Measurements from ENCODE around the gene PANK1. TPM values are rescaled to one million over a fixed set of nuclear protein-coding genes. Genes with fewer than 3 reads are reported as not detected.

PANK1 gene
- polyA plus RNA-seq, 2 donors = 1.5 to 2.6 TPM

DNA sequence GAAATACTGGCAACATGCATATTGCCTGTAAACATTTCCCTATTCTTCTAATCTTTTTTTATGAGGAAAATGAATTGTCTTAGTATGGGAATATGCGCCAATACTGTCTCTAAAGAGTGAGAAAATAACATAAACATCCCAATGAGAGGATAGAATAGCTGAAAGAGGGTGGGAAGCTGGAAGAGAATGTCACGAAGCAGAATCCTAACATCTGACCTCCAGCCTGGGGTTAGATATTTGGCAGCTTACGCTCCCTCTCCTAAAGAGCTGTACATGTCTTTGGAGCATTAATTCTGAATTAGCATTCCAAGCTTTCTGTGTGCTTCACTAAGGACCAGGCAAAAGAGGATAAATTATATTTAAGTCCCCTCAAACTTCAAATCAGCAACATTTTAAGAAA, 78.0 kb downstream of the PANK1 start:
- no peaks in the 10 kb centered on the region for H3K4me1 ChIP-seq (ENCODE audit: control insufficient read depth in 2 of 2, insufficient read depth in 2 of 2, low read length in 1 of 2)
- H3K27me3 ChIP-seq (ENCODE audit: control insufficient read depth in 1 of 2, insufficient read depth in 2 of 2, low read length in 2 of 2) = no peaks in the 10 kb centered on the region
- H3K27ac ChIP-seq (ENCODE audit: low read depth in 2 of 2, low read length in 1 of 2) = no peak overlapping the region
- no peaks in the 10 kb centered on the region for H3K9me3 ChIP-seq (ENCODE audit: control insufficient read depth in 2 of 2, insufficient read depth in 1 of 2, low read depth in 1 of 2, low read length in 1 of 2)
- WGBS, 2 donors = 60 to 80% methylated on average over 3 of the region's 3 CpGs
- no peaks in the 10 kb centered on the region for H3K36me3 ChIP-seq (ENCODE audit: control insufficient read depth in 2 of 2, insufficient read depth in 2 of 2, low read length in 1 of 2)
- H3K4me3 ChIP-seq (ENCODE audit: low read depth in 1 of 2, low read length in 2 of 2) = no peak overlapping the region

DNA sequence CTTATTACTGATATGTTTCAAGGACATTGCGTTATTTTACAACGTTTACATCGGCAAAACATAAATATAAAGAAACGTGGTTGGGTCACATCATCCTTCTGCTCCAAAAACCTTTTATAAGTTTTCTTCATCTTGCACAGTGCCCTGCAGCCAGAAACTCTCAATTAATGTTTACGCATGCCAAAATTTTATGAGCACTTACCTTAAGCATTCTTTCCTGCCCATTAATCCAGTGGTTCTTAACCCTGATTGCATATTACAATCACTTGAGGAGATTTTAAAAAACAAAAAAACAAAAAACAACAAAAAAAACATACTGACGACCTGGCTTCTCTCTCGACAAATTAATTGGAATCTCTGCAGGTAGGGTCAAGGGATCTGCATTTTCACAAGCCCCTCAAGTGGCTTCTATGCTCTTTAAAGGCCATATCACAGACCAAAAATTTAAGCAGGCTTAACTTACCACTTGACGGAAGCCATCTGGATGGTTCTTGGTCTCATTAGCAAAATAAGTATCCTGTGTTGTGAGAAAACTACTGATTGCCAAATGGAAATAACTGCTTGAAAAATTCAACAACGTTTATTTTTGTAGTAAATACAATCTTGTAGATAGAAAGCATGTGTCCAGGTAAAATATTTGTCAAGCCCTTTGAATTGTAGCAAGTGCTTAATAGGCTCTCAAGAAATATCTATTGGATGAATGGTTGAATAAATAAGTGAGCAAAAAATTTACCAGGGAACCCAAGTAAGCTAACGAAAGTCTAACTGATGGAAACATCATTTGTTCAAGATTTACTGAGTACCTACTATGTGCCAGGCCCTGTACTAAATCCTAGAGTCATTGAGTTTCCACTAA, 78.7 kb downstream of the PANK1 start:
- H3K4me1 ChIP-seq (ENCODE audit: control insufficient read depth in 2 of 2, insufficient read depth in 2 of 2, low read length in 1 of 2) = no peaks in the 10 kb centered on the region
- no peak overlapping the region for H3K4me3 ChIP-seq (ENCODE audit: low read depth in 1 of 2, low read length in 2 of 2)
- no peak overlapping the region for H3K27ac ChIP-seq (ENCODE audit: low read depth in 2 of 2, low read length in 1 of 2)
- no peaks in the 10 kb centered on the region for H3K9me3 ChIP-seq (ENCODE audit: control insufficient read depth in 2 of 2, insufficient read depth in 1 of 2, low read depth in 1 of 2, low read length in 1 of 2)
- H3K36me3 ChIP-seq (ENCODE audit: control insufficient read depth in 2 of 2, insufficient read depth in 2 of 2, low read length in 1 of 2) = no peaks in the 10 kb centered on the region
- H3K27me3 ChIP-seq (ENCODE audit: control insufficient read depth in 1 of 2, insufficient read depth in 2 of 2, low read length in 2 of 2) = no peaks in the 10 kb centered on the region
- WGBS, 2 donors = 64% methylated on average over 10 of the region's 10 CpGs

DNA sequence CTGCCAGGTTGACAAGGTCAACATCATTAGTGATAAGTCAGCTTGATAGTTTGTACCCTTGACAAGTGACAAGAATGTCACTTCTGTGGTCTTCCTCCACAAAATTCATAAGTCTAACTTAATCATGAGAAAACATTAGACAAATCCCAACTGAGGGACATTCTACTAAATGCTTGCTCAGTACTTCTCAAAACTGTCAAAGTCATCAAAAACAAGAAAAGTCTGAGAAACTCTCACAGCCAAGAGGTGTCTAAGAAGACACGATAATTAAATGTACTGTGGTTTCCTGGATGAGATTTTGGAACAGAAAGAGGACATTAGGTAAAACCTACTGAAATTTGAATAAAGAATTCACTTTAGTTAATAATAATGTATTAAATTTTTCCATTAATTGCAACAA, 79.9 kb downstream of the PANK1 start:
- H3K27me3 ChIP-seq (ENCODE audit: control insufficient read depth in 1 of 2, insufficient read depth in 2 of 2, low read length in 2 of 2) = no peaks in the 10 kb centered on the region

DNA sequence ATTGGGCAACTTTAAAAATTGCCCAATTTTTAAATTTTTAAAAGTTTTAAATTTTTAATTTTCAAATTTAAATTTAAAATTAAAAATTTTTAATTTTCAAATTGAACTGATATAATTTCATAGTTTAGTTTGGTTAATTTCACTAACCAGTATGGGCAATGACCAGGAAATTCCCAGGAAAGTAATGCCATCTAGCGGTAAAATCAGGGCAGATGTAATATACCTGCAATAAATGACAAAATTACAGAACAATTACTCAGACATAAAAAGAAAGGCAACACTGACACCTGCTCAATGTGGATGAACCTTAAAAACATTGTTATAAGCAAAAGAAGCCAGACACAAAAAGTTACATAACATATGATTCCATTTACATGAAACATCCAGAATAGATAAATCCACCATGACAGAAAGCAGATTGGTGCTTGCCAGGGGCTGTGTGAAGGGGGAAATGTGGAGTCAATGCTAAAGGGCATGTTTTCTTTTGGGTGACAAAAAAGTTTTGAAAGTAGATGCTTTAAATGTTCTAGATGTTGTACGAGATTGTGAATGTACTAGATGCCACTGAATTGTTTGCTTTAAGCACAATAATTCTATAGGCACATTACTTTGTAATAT, 81.1 kb downstream of the PANK1 start:
- no peaks in the 10 kb centered on the region for H3K4me1 ChIP-seq (ENCODE audit: control insufficient read depth in 2 of 2, insufficient read depth in 2 of 2, low read length in 1 of 2)
- H3K27me3 ChIP-seq (ENCODE audit: control insufficient read depth in 1 of 2, insufficient read depth in 2 of 2, low read length in 2 of 2) = no peaks in the 10 kb centered on the region
- H3K27ac ChIP-seq (ENCODE audit: low read depth in 2 of 2, low read length in 1 of 2) = no peak overlapping the region
- H3K9me3 ChIP-seq (ENCODE audit: control insufficient read depth in 2 of 2, insufficient read depth in 1 of 2, low read depth in 1 of 2, low read length in 1 of 2) = no peaks in the 10 kb centered on the region
- WGBS, 2 donors = 8 to 14% methylated on average over 2 of the region's 2 CpGs
- no peaks in the 10 kb centered on the region for H3K36me3 ChIP-seq (ENCODE audit: control insufficient read depth in 2 of 2, insufficient read depth in 2 of 2, low read length in 1 of 2)
- no peak overlapping the region for H3K4me3 ChIP-seq (ENCODE audit: low read depth in 1 of 2, low read length in 2 of 2)

More for the DNA sequence above, 79.9 kb downstream of the PANK1 start:
- Histone ChIP-seq H3K9me3 (ENCODE audit: control insufficient read depth in 2 of 2, insufficient read depth in 1 of 2, low read depth in 1 of 2, low read length in 1 of 2) (no peaks in the 10 kb centered on the region), H3K4me3 (ENCODE audit: low read depth in 1 of 2, low read length in 2 of 2) (no peak overlapping the region), H3K4me1 (ENCODE audit: control insufficient read depth in 2 of 2, insufficient read depth in 2 of 2, low read length in 1 of 2) (no peaks in the 10 kb centered on the region), H3K36me3 (ENCODE audit: control insufficient read depth in 2 of 2, insufficient read depth in 2 of 2, low read length in 1 of 2) (no peaks in the 10 kb centered on the region), H3K27ac (ENCODE audit: low read depth in 2 of 2, low read length in 1 of 2) (no peak overlapping the region)
- WGBS, 2 donors = 68 to 69% methylated on average over 1 of the region's 1 CpG

DNA sequence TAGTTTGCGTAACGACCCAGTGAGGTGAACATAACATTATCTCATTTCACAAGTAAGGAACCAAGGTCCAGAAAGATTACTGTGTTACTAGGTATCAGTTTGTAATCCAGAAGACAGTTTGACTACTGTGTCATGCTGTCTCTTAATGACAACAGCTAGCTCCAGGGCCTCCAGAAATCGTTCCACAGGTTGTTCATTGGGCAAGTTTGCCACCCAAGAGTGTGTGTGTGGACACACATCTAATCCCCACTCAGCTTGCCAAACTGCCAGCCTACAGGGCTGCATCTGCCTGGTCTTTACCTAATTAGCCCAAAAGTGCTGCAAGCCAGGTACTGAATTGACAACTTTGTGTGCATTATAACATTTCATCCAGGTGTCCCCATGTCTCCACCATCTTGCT, 81.7 kb downstream of the PANK1 start:
- Histone ChIP-seq H3K4me1 (ENCODE audit: control insufficient read depth in 2 of 2, insufficient read depth in 2 of 2, low read length in 1 of 2) (no peaks in the 10 kb centered on the region), H3K4me3 (ENCODE audit: low read depth in 1 of 2, low read length in 2 of 2) (no peak overlapping the region), H3K9me3 (ENCODE audit: control insufficient read depth in 2 of 2, insufficient read depth in 1 of 2, low read depth in 1 of 2, low read length in 1 of 2) (no peaks in the 10 kb centered on the region), H3K27me3 (ENCODE audit: control insufficient read depth in 1 of 2, insufficient read depth in 2 of 2, low read length in 2 of 2) (no peaks in the 10 kb centered on the region), H3K36me3 (ENCODE audit: control insufficient read depth in 2 of 2, insufficient read depth in 2 of 2, low read length in 1 of 2) (no peaks in the 10 kb centered on the region), H3K27ac (ENCODE audit: low read depth in 2 of 2, low read length in 1 of 2) (no peak overlapping the region)
- 91% methylated on average over 3 of the region's 3 CpGs for WGBS, 2 donors

DNA sequence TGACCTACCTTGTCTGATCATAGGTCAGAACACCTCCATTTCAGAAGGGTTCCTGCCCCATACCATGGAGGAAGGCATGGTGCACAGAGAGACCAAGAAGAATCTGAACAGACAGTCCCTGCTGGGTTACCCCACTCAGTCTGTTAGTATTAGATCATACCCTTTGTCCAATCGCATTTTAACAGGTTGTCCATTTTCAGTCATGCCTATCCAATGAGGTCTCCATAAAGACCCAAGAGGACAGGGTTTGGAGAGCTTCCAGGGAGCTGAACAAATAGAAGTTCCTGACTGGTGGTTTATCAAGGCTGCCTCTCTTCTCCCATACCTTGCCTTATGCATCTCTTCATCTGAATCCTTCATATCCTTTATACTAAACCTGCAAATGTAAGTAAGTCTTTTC, 88.4 kb downstream of the PANK1 start:
- H3K4me3 ChIP-seq (ENCODE audit: low read depth in 1 of 2, low read length in 2 of 2) = no peak overlapping the region
- H3K27ac ChIP-seq (ENCODE audit: low read depth in 2 of 2, low read length in 1 of 2) = no peak overlapping the region
- no peaks in the 10 kb centered on the region for H3K9me3 ChIP-seq (ENCODE audit: control insufficient read depth in 2 of 2, insufficient read depth in 1 of 2, low read depth in 1 of 2, low read length in 1 of 2)
- no peaks in the 10 kb centered on the region for H3K27me3 ChIP-seq (ENCODE audit: control insufficient read depth in 1 of 2, insufficient read depth in 2 of 2, low read length in 2 of 2)
- WGBS, 2 donors = 87 to 88% methylated on average over 1 of the region's 1 CpG
- H3K36me3 ChIP-seq (ENCODE audit: control insufficient read depth in 2 of 2, insufficient read depth in 2 of 2, low read length in 1 of 2) = no peaks in the 10 kb centered on the region
- H3K4me1 ChIP-seq (ENCODE audit: control insufficient read depth in 2 of 2, insufficient read depth in 2 of 2, low read length in 1 of 2) = no peaks in the 10 kb centered on the region

DNA sequence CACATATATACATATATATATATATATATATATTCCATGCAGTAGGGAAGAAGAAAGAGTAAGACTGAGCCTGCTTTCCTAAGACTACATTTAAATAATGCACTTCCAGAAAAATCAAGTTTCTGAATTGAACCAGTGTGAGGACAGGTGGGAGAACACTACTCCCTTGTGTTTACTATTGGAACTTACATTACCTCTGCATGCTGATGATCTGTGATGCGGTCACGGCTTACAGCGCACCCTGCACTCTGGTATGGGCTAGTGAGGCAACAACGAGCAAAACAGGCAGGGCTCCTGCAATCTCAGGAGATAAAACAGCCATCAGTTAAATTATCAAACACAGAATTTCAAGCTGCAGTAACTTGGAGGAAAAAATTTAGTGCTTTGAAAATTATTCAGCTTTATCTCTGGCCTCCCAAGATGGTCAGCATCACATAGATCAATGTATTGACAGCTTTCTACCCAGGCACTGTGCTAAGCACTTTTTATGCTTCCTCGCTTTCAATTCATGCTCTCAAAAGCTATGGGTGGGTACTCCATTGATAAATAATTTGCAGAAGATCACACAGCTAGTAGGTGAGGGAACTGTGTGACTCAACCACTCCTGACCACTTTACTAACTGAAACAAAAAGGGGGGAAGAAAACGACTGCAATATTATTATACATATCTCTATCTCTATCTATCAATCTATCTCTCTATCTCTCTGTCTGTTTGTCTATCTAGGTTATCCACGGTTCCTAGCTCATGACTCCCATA, 89.2 kb downstream of the PANK1 start:
- H3K4me3 ChIP-seq (ENCODE audit: low read depth in 1 of 2, low read length in 2 of 2) = no peak overlapping the region
- WGBS, 2 donors = 78 to 88% methylated on average over 7 of the region's 7 CpGs

DNA sequence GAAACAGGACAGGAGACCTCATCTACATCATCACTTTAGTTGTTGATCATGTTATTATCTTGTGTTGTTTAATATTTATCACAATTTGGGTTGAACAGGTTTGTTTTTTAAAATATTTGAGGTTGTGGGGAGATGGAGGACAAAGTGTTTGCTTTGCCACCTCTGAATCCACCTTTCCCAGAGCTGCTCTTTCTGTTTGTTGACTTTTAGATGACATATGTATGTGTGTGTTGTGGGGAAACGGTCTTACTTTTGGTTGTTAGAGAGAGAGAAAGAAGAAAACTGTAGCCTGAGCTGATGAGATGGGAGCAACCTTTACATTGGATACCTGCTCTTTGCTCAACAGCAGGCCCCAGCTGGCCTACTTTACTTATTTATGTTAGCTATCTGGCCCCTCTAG, 90.6 kb downstream of the PANK1 start:
- no peak overlapping the region for H3K27ac ChIP-seq (ENCODE audit: low read depth in 2 of 2, low read length in 1 of 2)
- no peaks in the 10 kb centered on the region for H3K36me3 ChIP-seq (ENCODE audit: control insufficient read depth in 2 of 2, insufficient read depth in 2 of 2, low read length in 1 of 2)
- H3K4me3 ChIP-seq (ENCODE audit: low read depth in 1 of 2, low read length in 2 of 2) = no peak overlapping the region
- no peaks in the 10 kb centered on the region for H3K4me1 ChIP-seq (ENCODE audit: control insufficient read depth in 2 of 2, insufficient read depth in 2 of 2, low read length in 1 of 2)
- H3K27me3 ChIP-seq (ENCODE audit: control insufficient read depth in 1 of 2, insufficient read depth in 2 of 2, low read length in 2 of 2) = no peaks in the 10 kb centered on the region
- H3K9me3 ChIP-seq (ENCODE audit: control insufficient read depth in 2 of 2, insufficient read depth in 1 of 2, low read depth in 1 of 2, low read length in 1 of 2) = no peaks in the 10 kb centered on the region
- 88 to 93% methylated on average over 1 of the region's 1 CpG for WGBS, 2 donors

More for the DNA sequence above, 89.2 kb downstream of the PANK1 start:
- H3K36me3 ChIP-seq (ENCODE audit: control insufficient read depth in 2 of 2, insufficient read depth in 2 of 2, low read length in 1 of 2) = no peaks in the 10 kb centered on the region
- H3K27me3 ChIP-seq (ENCODE audit: control insufficient read depth in 1 of 2, insufficient read depth in 2 of 2, low read length in 2 of 2) = no peaks in the 10 kb centered on the region
- H3K9me3 ChIP-seq (ENCODE audit: control insufficient read depth in 2 of 2, insufficient read depth in 1 of 2, low read depth in 1 of 2, low read length in 1 of 2) = no peaks in the 10 kb centered on the region
- H3K4me1 ChIP-seq (ENCODE audit: control insufficient read depth in 2 of 2, insufficient read depth in 2 of 2, low read length in 1 of 2) = no peaks in the 10 kb centered on the region
- H3K27ac ChIP-seq (ENCODE audit: low read depth in 2 of 2, low read length in 1 of 2) = no peak overlapping the region

DNA sequence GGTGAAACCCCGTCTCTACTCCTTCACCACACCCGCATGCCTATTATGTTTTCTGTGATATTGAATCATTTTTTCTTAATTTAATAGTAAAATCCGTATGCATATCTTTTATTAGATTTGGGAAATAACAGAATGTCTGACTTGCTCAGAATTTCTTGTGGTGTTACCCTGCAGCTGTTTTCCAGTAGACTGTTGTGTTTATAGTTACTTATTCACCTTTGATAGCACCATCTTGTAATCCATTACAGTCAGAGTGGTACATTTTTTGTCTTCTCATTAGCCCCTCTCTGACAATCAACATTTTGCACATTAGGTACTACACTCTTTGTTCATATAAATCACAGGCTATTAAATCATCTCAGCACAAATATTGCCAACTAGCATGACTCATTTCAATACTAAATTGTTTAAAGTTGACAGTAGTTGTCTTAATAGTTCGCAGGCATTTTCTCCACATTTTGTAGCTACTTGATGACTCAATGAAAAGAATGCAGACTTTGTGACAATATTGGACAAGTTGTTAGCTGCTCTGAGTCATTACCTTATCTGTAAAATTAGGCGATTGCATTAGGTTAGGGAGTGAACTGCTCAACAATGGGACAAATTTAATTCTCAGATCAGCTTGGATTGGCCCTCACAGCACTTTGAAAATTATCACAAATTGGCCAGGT, 91.8 kb downstream of the PANK1 start:
- WGBS, 2 donors = 51 to 59% methylated on average over 5 of the region's 5 CpGs
- no peaks in the 10 kb centered on the region for H3K4me1 ChIP-seq (ENCODE audit: control insufficient read depth in 2 of 2, insufficient read depth in 2 of 2, low read length in 1 of 2)
- no peaks in the 10 kb centered on the region for H3K9me3 ChIP-seq (ENCODE audit: control insufficient read depth in 2 of 2, insufficient read depth in 1 of 2, low read depth in 1 of 2, low read length in 1 of 2)
- H3K36me3 ChIP-seq (ENCODE audit: control insufficient read depth in 2 of 2, insufficient read depth in 2 of 2, low read length in 1 of 2) = no peaks in the 10 kb centered on the region
- H3K27me3 ChIP-seq (ENCODE audit: control insufficient read depth in 1 of 2, insufficient read depth in 2 of 2, low read length in 2 of 2) = no peaks in the 10 kb centered on the region
- no peak overlapping the region for H3K27ac ChIP-seq (ENCODE audit: low read depth in 2 of 2, low read length in 1 of 2)
- no peak overlapping the region for H3K4me3 ChIP-seq (ENCODE audit: low read depth in 1 of 2, low read length in 2 of 2)
